SK-N-SH treated with all-trans-retinoic acid at 6 μM for 48 hours (cell line): ENCODE data around the gene TP53BP2.

ENCODE experiments used
- ATAC-seq: fragments of 200-7000 bp; cut with Tn5 transposase; 3 replicates; pipeline ENCODE4 v1.9.1; 2020; ENCODE audit warnings: mild to moderate bottlenecking, moderate library complexity
- ARNTL ChIP-seq: fragments of 450-650 bp; formaldehyde crosslinking; IDR thresholded peaks from 2 replicates; pipeline ENCODE4 v1.5.0; 2020; ENCODE audit warnings: low read depth, mild to moderate bottlenecking, moderate library complexity, borderline replicate concordance
- BACH2 ChIP-seq: fragments of 250-450 bp; sonication (Bioruptor Pico); IDR thresholded peaks from 2 replicates; pipeline ENCODE4 v1.9.0; 2021; ENCODE audit warnings: mild to moderate bottlenecking, borderline replicate concordance
- CSDC2 ChIP-seq: fragments of 250-450 bp; sonication (Bioruptor Pico); IDR thresholded peaks from 2 replicates; pipeline ENCODE4 v1.5.0; 2020; ENCODE audit warnings: mild to moderate bottlenecking, moderate library complexity
- GLIS3 ChIP-seq: fragments of 250-450 bp; sonication (Bioruptor Pico); IDR thresholded peaks from 2 replicates; pipeline ENCODE4 v1.5.0; 2020; ENCODE audit warnings: mild to moderate bottlenecking, moderate library complexity
- ISL1 ChIP-seq: fragments of 250-450 bp; sonication (Bioruptor Pico); IDR thresholded peaks from 2 replicates; pipeline ENCODE4 v2.1.2; 2022; ENCODE audit warnings: mild to moderate bottlenecking, moderate library complexity
- OSR1 ChIP-seq: fragments of 250-450 bp; sonication (Bioruptor Pico); IDR thresholded peaks from 2 replicates; pipeline ENCODE4 v1.8.0; 2022; ENCODE audit warnings: moderate library complexity, mild to moderate bottlenecking, inconsistent platforms
- RARB ChIP-seq: fragments of 250-450 bp; sonication (Bioruptor Pico); IDR thresholded peaks from 2 replicates; pipeline ENCODE4 v1.8.0; 2021; ENCODE audit warnings: mild to moderate bottlenecking, moderate library complexity
- SNAI2 ChIP-seq: fragments of 250-450 bp; sonication (Bioruptor Pico); IDR thresholded peaks from 2 replicates; pipeline ENCODE4 v1.5.0; 2020; ENCODE audit warnings: mild to moderate bottlenecking, moderate library complexity
- TCF4 ChIP-seq: fragments of 250-450 bp; sonication (Bioruptor Pico); IDR thresholded peaks from 2 replicates; pipeline ENCODE4 v1.8.0; 2021; ENCODE audit warnings: mild to moderate bottlenecking, moderate library complexity, borderline replicate concordance
- TOX ChIP-seq: fragments of 250-450 bp; sonication (Bioruptor Pico); IDR thresholded peaks from 2 replicates; pipeline ENCODE4 v1.8.0; 2021; ENCODE audit warnings: mild to moderate bottlenecking, moderate library complexity, borderline replicate concordance
- ZFP3 ChIP-seq: fragments of 250-450 bp; sonication (Bioruptor Pico); IDR thresholded peaks from 2 replicates; pipeline ENCODE4 v1.5.0; 2020; ENCODE audit warnings: mild to moderate bottlenecking, moderate library complexity
- ZFP30 ChIP-seq: fragments of 450-650 bp; formaldehyde crosslinking; IDR thresholded peaks from 2 replicates; pipeline ENCODE4 v1.5.0; 2022; ENCODE audit warnings: mild to moderate bottlenecking, moderate library complexity
- ZNF565 ChIP-seq: fragments of 450-650 bp; formaldehyde crosslinking; conservative IDR thresholded peaks from 2 replicates; pipeline ENCODE4 v1.5.0; 2020; ENCODE audit warnings: low read depth, mild to moderate bottlenecking, moderate library complexity
- ZNF70 ChIP-seq: fragments of 450-650 bp; formaldehyde crosslinking; IDR thresholded peaks from 2 replicates; pipeline ENCODE4 v1.5.0; 2020; ENCODE audit warnings: mild to moderate bottlenecking, moderate library complexity
- ZNF8 ChIP-seq: fragments of 450-650 bp; formaldehyde crosslinking; IDR thresholded peaks from 2 replicates; pipeline ENCODE4 v1.5.0; 2020; ENCODE audit warnings: mild to moderate bottlenecking, moderate library complexity
- TF ChIP-seq, protein P1 (sequence below): fragments of 250-450 bp; sonication (Bioruptor Pico); IDR thresholded peaks from 2 replicates; pipeline ENCODE4 v1.8.0; 2020; ENCODE audit warnings: mild to moderate bottlenecking, moderate library complexity, borderline replicate concordance
- TF ChIP-seq, protein P2 (sequence below): fragments of 250-450 bp; sonication (Bioruptor Pico); IDR thresholded peaks from 2 replicates; pipeline ENCODE4 v1.5.0; 2020; ENCODE audit warnings: mild to moderate bottlenecking, moderate library complexity
- TF ChIP-seq, protein P3 (sequence below): fragments of 250-450 bp; sonication (Bioruptor Pico); IDR thresholded peaks from 2 replicates; pipeline ENCODE4 v1.5.1; 2021; ENCODE audit warnings: mild to moderate bottlenecking, moderate library complexity
- TF ChIP-seq, protein P4 (sequence below): fragments of 250-450 bp; sonication (Bioruptor Pico); IDR thresholded peaks from 2 replicates; pipeline ENCODE4 v1.5.1; 2020; ENCODE audit warnings: low read depth, mild to moderate bottlenecking, moderate library complexity
- TF ChIP-seq, protein P5 (sequence below): fragments of 250-450 bp; sonication (Bioruptor Pico); IDR thresholded peaks from 2 replicates; pipeline ENCODE4 v1.8.0; 2021; ENCODE audit warnings: low read depth, mild to moderate bottlenecking, moderate library complexity, borderline replicate concordance

The TP53BP2 gene

DNA sequence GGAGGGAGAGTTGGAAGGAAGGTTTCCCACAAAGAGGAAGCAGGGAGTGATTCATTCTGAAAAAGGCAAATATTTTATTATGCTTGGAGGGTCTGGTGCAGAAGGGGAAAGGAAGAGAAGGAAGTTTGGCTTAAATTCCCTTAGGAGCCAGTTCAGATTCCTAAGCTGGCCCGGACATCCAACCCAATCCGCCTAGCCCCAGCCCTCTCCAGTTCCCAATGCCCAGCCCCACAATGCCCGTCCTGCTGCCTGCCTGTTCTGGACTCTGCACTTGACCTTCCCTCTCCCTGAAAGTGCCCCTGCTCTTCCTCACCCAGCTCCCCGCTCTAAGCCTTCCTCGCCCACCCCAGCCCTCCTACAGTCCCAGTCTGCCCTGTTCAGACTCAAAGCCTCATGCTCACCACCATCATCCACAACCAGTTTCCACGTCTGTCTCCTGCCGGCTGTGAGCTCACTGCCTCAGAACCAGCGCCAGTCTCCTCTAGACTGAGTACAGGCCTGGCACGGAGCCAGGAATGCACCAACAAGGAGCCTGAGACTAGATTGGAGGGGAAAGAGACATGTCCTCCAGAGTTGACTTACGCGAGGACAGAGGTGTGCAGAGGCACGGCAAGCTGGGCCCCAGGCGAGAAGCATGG lies 114.5 kb downstream of the TP53BP2 start:
- TF ChIP-seq ARNTL (CRISPR knock-in tag) (no peak), ZFP30 (CRISPR knock-in tag) (no peak), CSDC2 (no peak), OSR1 (CRISPR knock-in tag) (no peak), TCF4 (no peak), ISL1 (no peak), RARB (CRISPR knock-in tag) (no peak)
- TF ChIP-seq, protein P1, sequence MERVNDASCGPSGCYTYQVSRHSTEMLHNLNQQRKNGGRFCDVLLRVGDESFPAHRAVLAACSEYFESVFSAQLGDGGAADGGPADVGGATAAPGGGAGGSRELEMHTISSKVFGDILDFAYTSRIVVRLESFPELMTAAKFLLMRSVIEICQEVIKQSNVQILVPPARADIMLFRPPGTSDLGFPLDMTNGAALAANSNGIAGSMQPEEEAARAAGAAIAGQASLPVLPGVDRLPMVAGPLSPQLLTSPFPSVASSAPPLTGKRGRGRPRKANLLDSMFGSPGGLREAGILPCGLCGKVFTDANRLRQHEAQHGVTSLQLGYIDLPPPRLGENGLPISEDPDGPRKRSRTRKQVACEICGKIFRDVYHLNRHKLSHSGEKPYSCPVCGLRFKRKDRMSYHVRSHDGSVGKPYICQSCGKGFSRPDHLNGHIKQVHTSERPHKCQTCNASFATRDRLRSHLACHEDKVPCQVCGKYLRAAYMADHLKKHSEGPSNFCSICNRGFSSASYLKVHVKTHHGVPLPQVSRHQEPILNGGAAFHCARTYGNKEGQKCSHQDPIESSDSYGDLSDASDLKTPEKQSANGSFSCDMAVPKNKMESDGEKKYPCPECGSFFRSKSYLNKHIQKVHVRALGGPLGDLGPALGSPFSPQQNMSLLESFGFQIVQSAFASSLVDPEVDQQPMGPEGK (CRISPR knock-in tag): no peak
- TF ChIP-seq, protein P2, sequence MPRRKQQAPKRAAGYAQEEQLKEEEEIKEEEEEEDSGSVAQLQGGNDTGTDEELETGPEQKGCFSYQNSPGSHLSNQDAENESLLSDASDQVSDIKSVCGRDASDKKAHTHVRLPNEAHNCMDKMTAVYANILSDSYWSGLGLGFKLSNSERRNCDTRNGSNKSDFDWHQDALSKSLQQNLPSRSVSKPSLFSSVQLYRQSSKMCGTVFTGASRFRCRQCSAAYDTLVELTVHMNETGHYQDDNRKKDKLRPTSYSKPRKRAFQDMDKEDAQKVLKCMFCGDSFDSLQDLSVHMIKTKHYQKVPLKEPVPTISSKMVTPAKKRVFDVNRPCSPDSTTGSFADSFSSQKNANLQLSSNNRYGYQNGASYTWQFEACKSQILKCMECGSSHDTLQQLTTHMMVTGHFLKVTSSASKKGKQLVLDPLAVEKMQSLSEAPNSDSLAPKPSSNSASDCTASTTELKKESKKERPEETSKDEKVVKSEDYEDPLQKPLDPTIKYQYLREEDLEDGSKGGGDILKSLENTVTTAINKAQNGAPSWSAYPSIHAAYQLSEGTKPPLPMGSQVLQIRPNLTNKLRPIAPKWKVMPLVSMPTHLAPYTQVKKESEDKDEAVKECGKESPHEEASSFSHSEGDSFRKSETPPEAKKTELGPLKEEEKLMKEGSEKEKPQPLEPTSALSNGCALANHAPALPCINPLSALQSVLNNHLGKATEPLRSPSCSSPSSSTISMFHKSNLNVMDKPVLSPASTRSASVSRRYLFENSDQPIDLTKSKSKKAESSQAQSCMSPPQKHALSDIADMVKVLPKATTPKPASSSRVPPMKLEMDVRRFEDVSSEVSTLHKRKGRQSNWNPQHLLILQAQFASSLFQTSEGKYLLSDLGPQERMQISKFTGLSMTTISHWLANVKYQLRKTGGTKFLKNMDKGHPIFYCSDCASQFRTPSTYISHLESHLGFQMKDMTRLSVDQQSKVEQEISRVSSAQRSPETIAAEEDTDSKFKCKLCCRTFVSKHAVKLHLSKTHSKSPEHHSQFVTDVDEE (CRISPR knock-in tag): no peak
- ATAC-seq: peak; percentile 68

DNA sequence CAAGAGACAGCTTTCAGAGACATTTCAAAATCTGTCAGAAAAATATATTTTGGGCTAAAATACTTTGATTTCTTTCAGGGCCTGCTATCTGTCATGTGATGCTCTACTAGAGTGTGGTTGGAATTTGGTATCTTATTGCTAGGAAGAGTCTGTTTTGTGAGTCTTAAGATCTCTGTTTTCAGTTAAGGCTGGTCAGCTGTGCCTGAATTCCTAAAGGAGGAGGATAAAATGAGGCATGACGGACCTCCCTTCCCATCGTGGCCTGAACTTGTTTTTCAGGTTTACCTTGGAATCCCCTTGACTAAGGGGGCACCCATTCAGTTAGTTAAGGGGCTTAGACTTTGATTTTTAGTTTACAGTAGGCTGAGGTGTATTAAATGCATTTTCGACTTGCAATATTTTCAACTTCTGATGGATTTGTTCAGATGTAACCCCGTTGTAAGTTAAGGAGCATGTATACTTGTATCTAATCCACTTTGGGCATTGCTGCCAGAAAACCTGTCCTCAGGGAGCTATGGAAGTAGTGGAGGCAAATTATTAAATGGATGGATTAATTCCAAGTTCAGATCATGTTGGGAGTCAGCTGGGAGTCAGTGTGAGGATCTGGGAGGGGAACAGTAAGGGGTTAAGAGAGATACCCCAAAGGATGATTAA lies 115.1 kb downstream of the TP53BP2 start:
- TF ChIP-seq OSR1 (CRISPR knock-in tag) (no peak), CSDC2 (no peak), TOX (CRISPR knock-in tag) (no peak), TCF4 (no peak)
- TF ChIP-seq, protein P3, sequence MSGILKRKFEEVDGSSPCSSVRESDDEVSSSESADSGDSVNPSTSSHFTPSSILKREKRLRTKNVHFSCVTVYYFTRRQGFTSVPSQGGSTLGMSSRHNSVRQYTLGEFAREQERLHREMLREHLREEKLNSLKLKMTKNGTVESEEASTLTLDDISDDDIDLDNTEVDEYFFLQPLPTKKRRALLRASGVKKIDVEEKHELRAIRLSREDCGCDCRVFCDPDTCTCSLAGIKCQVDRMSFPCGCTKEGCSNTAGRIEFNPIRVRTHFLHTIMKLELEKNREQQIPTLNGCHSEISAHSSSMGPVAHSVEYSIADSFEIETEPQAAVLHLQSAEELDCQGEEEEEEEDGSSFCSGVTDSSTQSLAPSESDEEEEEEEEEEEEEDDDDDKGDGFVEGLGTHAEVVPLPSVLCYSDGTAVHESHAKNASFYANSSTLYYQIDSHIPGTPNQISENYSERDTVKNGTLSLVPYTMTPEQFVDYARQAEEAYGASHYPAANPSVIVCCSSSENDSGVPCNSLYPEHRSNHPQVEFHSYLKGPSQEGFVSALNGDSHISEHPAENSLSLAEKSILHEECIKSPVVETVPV (CRISPR knock-in tag): no peak
- TF ChIP-seq, protein P4, sequence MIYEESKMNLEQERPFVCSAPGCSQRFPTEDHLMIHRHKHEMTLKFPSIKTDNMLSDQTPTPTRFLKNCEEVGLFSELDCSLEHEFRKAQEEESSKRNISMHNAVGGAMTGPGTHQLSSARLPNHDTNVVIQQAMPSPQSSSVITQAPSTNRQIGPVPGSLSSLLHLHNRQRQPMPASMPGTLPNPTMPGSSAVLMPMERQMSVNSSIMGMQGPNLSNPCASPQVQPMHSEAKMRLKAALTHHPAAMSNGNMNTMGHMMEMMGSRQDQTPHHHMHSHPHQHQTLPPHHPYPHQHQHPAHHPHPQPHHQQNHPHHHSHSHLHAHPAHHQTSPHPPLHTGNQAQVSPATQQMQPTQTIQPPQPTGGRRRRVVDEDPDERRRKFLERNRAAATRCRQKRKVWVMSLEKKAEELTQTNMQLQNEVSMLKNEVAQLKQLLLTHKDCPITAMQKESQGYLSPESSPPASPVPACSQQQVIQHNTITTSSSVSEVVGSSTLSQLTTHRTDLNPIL (CRISPR knock-in tag): no peak
- peak; percentile 61 for ATAC-seq

DNA sequence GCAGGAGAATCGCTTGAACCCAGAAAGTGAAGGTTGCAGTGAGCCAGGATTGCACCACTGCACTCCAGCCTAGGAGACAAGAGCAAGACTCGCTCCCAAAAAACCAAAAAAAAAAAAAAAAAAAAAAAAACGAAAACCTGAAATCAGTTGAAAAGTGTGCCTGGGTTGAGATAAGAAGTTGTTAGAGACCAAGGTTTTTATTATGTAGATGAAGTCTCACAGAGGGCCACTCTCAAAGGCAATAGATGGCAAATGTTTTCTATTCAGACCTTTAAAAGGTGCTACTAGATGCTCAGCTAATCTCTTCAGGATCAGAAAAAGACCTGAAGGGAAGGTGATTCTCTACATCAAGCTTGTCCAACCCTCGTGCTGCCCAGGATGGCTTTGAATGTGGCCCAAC lies 115.8 kb downstream of the TP53BP2 start:
- no peak for TF ChIP-seq SNAI2 (CRISPR knock-in tag)
- TF ChIP-seq, protein P2 (CRISPR knock-in tag): no peak
- no peak for TF ChIP-seq ISL1
- TF ChIP-seq ZNF8 (CRISPR knock-in tag): no peak
- TF ChIP-seq, protein P5, sequence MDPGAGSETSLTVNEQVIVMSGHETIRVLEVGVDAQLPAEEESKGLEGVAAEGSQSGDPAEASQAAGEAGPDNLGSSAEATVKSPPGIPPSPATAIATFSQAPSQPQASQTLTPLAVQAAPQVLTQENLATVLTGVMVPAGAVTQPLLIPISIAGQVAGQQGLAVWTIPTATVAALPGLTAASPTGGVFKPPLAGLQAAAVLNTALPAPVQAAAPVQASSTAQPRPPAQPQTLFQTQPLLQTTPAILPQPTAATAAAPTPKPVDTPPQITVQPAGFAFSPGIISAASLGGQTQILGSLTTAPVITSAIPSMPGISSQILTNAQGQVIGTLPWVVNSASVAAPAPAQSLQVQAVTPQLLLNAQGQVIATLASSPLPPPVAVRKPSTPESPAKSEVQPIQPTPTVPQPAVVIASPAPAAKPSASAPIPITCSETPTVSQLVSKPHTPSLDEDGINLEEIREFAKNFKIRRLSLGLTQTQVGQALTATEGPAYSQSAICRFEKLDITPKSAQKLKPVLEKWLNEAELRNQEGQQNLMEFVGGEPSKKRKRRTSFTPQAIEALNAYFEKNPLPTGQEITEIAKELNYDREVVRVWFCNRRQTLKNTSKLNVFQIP: no peak
- TF ChIP-seq ZNF70 (CRISPR knock-in tag): no peak
- no peak for TF ChIP-seq GLIS3 (CRISPR knock-in tag)
- no peak for TF ChIP-seq ARNTL (CRISPR knock-in tag)
- no peak for TF ChIP-seq ZNF565
- no peak for TF ChIP-seq TOX (CRISPR knock-in tag)
- TF ChIP-seq BACH2 (CRISPR knock-in tag): no peak
- TF ChIP-seq OSR1 (CRISPR knock-in tag): no peak
- no peak for TF ChIP-seq ZFP3 (CRISPR knock-in tag)
- TF ChIP-seq ZFP30 (CRISPR knock-in tag): no peak
- no peak for ATAC-seq
